ENCODE data around the gene IL1RAPL2.

DNA sequence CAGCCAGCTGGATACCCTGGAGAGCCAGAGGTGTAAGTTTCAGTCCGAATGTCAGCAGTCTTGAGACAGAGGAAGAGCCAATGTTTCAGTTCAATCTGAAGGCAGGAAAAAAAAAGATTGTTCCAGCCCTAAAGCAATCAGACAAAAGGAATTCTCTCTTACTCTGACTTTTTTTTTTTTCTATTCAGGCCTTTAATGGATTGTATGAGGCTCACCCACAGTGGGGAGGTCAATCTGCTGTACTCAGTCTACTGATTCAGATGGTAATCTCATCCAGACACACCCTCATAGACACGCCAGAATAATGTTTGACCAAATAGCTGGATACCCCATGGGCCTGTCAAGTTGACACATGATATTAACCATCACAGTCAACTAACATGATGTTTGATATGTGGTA, 602.6 kb downstream of the IL1RAPL2 start:
- TF ChIP-seq, protein P1, sequence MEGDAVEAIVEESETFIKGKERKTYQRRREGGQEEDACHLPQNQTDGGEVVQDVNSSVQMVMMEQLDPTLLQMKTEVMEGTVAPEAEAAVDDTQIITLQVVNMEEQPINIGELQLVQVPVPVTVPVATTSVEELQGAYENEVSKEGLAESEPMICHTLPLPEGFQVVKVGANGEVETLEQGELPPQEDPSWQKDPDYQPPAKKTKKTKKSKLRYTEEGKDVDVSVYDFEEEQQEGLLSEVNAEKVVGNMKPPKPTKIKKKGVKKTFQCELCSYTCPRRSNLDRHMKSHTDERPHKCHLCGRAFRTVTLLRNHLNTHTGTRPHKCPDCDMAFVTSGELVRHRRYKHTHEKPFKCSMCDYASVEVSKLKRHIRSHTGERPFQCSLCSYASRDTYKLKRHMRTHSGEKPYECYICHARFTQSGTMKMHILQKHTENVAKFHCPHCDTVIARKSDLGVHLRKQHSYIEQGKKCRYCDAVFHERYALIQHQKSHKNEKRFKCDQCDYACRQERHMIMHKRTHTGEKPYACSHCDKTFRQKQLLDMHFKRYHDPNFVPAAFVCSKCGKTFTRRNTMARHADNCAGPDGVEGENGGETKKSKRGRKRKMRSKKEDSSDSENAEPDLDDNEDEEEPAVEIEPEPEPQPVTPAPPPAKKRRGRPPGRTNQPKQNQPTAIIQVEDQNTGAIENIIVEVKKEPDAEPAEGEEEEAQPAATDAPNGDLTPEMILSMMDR (IDR thresholded peaks at IDR 0.05; ENCODE audit: insufficient read depth, low read length, poor library complexity, severe bottlenecking): no peak
- no peak for TF ChIP-seq EZH2phosphoT487 (conservative IDR thresholded peaks at IDR 0.05; ENCODE audit: low read length)

All from SU-DHL-6 (cell line).